ENCODE results near the gene HES1. TPM values are rescaled to one million over a fixed set of nuclear protein-coding genes. Genes with fewer than 3 reads are reported as not detected.

Gene HES1
- total RNA-seq, 1 experiment from 2014 or later: 141 TPM

GRCh38 chr3:194099215-194099614, 36.7 kb upstream of the HES1 start:
- BruUV-seq (replicated peaks): no TSS peak
- Mint-ChIP-seq H3K4me3 (ENCODE audit: low read depth, unreplicated experiment) (no peak overlapping the region), H3K4me1 (ENCODE audit: low read depth, unreplicated experiment) (peaks cover 88% of the 10 kb centered on the region), H3K36me3 (ENCODE audit: insufficient read depth, unreplicated experiment) (no peaks in the 10 kb centered on the region), H3K27ac (ENCODE audit: unreplicated experiment) (no peak overlapping the region), H3K27me3 (ENCODE audit: unreplicated experiment) (peaks cover 11% of the 10 kb centered on the region), H3K9me3 (ENCODE audit: low read depth, unreplicated experiment) (no peaks in the 10 kb centered on the region)
- no peak for DNase-seq
- CTCF ChIA-PET: interaction anchor here (0.6 to 2.0 kb wide), 2 partner anchors 10 to 235 kb away, joined by 3 to 9 read pairs; no protein-coding TSS in a partner anchor
- intact Hi-C loops (cut with micrococcal nuclease; ENCODE audit: unreplicated experiment): no loop called here
- no peak for TF ChIP-seq CTCF (IDR thresholded peaks at IDR 0.05; ENCODE audit: unreplicated experiment)

GRCh38 chr3:194100856-194101390, 35.0 kb upstream of the HES1 start:
- Mint-ChIP-seq H3K27ac (ENCODE audit: unreplicated experiment) (peak overlapping the region; percentile 7), H3K4me1 (ENCODE audit: low read depth, unreplicated experiment) (peaks cover 80% of the 10 kb centered on the region), H3K36me3 (ENCODE audit: insufficient read depth, unreplicated experiment) (no peaks in the 10 kb centered on the region), H3K4me3 (ENCODE audit: low read depth, unreplicated experiment) (no peak overlapping the region), H3K27me3 (ENCODE audit: unreplicated experiment) (peaks cover 11% of the 10 kb centered on the region), H3K9me3 (ENCODE audit: low read depth, unreplicated experiment) (no peaks in the 10 kb centered on the region)
- no peak for TF ChIP-seq CTCF (IDR thresholded peaks at IDR 0.05; ENCODE audit: unreplicated experiment)
- no peak for DNase-seq
- CTCF ChIA-PET: interaction anchor here (0.6 to 1.4 kb wide), 4 partner anchors 10 to 320 kb away, joined by 3 to 7 read pairs (median 4); no protein-coding TSS in a partner anchor
- no TSS peak for BruUV-seq (replicated peaks)
- intact Hi-C loops (cut with micrococcal nuclease; ENCODE audit: unreplicated experiment): no loop called here

- H3K27me3 Mint-ChIP-seq (ENCODE audit: unreplicated experiment): peaks cover 11% of the 10 kb centered on the region
- intact Hi-C loops (cut with micrococcal nuclease; ENCODE audit: unreplicated experiment): no loop called here
- no peak overlapping the region for H3K27ac Mint-ChIP-seq (ENCODE audit: unreplicated experiment)
- H3K36me3 Mint-ChIP-seq (ENCODE audit: insufficient read depth, unreplicated experiment): no peaks in the 10 kb centered on the region
- H3K9me3 Mint-ChIP-seq (ENCODE audit: low read depth, unreplicated experiment): no peaks in the 10 kb centered on the region
- peak; percentile 49 for DNase-seq
- no peak for TF ChIP-seq CTCF (IDR thresholded peaks at IDR 0.05; ENCODE audit: unreplicated experiment)
- no TSS peak for BruUV-seq (replicated peaks)
- peaks cover 71% of the 10 kb centered on the region for H3K4me1 Mint-ChIP-seq (ENCODE audit: low read depth, unreplicated experiment)
- no peak overlapping the region for H3K4me3 Mint-ChIP-seq (ENCODE audit: low read depth, unreplicated experiment)
- CTCF ChIA-PET: interaction anchor here (0.6 to 1.4 kb wide), 6 partner anchors 9 to 321 kb away, joined by 3 to 7 read pairs (median 4); no protein-coding TSS in a partner anchor
Observed at GRCh38 chr3:194101592-194102432, 34.1 kb upstream of the HES1 start.

- CTCF ChIA-PET: no interaction called here
- peaks cover 65% of the 10 kb centered on the region for H3K4me1 Mint-ChIP-seq (ENCODE audit: low read depth, unreplicated experiment)
- no peak for TF ChIP-seq CTCF (IDR thresholded peaks at IDR 0.05; ENCODE audit: unreplicated experiment)
- H3K36me3 Mint-ChIP-seq (ENCODE audit: insufficient read depth, unreplicated experiment): no peaks in the 10 kb centered on the region
- H3K27ac Mint-ChIP-seq (ENCODE audit: unreplicated experiment): no peak overlapping the region
- intact Hi-C loops (cut with micrococcal nuclease; ENCODE audit: unreplicated experiment): no loop called here
- no peak for DNase-seq
- H3K9me3 Mint-ChIP-seq (ENCODE audit: low read depth, unreplicated experiment): no peaks in the 10 kb centered on the region
- no TSS peak for BruUV-seq (replicated peaks)
- peaks cover 11% of the 10 kb centered on the region for H3K27me3 Mint-ChIP-seq (ENCODE audit: unreplicated experiment)
- H3K4me3 Mint-ChIP-seq (ENCODE audit: low read depth, unreplicated experiment): no peak overlapping the region
Observed at GRCh38 chr3:194102436-194102835, 33.5 kb upstream of the HES1 start.

Data from Calu3 (cell line).